Measurements from ENCODE around the gene ACSL1. TPM values are rescaled to one million over a fixed set of nuclear protein-coding genes. Genes with fewer than 3 reads are reported as not detected.
A peak's percentile ranks its signal among the peaks of the same experiment; 100 is the strongest.

The ACSL1 gene
- total and polyA plus RNA-seq, 8 donors: 18.5 to 270 (median 26.4) TPM

- no peaks in the 10 kb centered on the region for H3K36me3 ChIP-seq
Measured at GRCh38 chr4:184863916-184864315, 38.1 kb upstream of the ACSL1 start.

GRCh38 chr4:184861047-184861446 lies 35.3 kb upstream of the ACSL1 start:
- H3K9me3 ChIP-seq: no peaks in the 10 kb centered on the region
- no peak for DNase-seq
- H3K36me3 ChIP-seq: no peaks in the 10 kb centered on the region
- intact Hi-C loops (cut with DNase I): no loop called here
- ATAC-seq: no peak
- H3K4me3 ChIP-seq: no peak overlapping the region
- TF ChIP-seq, protein P1, sequence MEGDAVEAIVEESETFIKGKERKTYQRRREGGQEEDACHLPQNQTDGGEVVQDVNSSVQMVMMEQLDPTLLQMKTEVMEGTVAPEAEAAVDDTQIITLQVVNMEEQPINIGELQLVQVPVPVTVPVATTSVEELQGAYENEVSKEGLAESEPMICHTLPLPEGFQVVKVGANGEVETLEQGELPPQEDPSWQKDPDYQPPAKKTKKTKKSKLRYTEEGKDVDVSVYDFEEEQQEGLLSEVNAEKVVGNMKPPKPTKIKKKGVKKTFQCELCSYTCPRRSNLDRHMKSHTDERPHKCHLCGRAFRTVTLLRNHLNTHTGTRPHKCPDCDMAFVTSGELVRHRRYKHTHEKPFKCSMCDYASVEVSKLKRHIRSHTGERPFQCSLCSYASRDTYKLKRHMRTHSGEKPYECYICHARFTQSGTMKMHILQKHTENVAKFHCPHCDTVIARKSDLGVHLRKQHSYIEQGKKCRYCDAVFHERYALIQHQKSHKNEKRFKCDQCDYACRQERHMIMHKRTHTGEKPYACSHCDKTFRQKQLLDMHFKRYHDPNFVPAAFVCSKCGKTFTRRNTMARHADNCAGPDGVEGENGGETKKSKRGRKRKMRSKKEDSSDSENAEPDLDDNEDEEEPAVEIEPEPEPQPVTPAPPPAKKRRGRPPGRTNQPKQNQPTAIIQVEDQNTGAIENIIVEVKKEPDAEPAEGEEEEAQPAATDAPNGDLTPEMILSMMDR (IDR thresholded peaks at IDR 0.05): no peak
- no peaks in the 10 kb centered on the region for H3K27me3 ChIP-seq
- H3K4me1 ChIP-seq: peaks cover 0 to 50% of the 10 kb centered on the region in 2 donors
- H3K27ac ChIP-seq: peak overlapping the region in 1 of 2 donors; percentile 84

More at GRCh38 chr4:184863916-184864315, 38.1 kb upstream of the ACSL1 start:
- Histone ChIP-seq H3K27me3 (no peaks in the 10 kb centered on the region), H3K4me3 (no peak overlapping the region), H3K9me3 (no peaks in the 10 kb centered on the region), H3K27ac (no peak overlapping the region), H3K4me1 (peaks cover 0 to 39% of the 10 kb centered on the region in 2 donors)
- DNase-seq (no peak), ATAC-seq (no peak)
- intact Hi-C loops (cut with DNase I): no loop called here
- TF ChIP-seq, protein P1 (IDR thresholded peaks at IDR 0.05): no peak

- intact Hi-C loops (cut with DNase I): no loop called here
- H3K27ac ChIP-seq: peak overlapping the region in 1 of 2 donors; percentile 84
- no peaks in the 10 kb centered on the region for H3K27me3 ChIP-seq
- TF ChIP-seq, protein P1 (IDR thresholded peaks at IDR 0.05): no peak
- no peaks in the 10 kb centered on the region for H3K36me3 ChIP-seq
- DNase-seq (peak in 1 of 4 donors; percentile 78), ATAC-seq (peak; percentile 12)
- H3K4me1 ChIP-seq: peaks cover 0 to 58% of the 10 kb centered on the region in 2 donors
- H3K4me3 ChIP-seq: no peak overlapping the region
- H3K9me3 ChIP-seq: no peaks in the 10 kb centered on the region
Measured at GRCh38 chr4:184860018-184860779, 34.4 kb upstream of the ACSL1 start.

- ATAC-seq: no peak
- H3K4me1 ChIP-seq: peaks cover 0 to 80% of the 10 kb centered on the region in 2 donors
- no peaks in the 10 kb centered on the region for H3K9me3 ChIP-seq
- peak overlapping the region in 1 of 2 donors; percentile 91 for H3K27ac ChIP-seq
- no peaks in the 10 kb centered on the region for H3K27me3 ChIP-seq
- no peaks in the 10 kb centered on the region for H3K36me3 ChIP-seq
- TF ChIP-seq, protein P1 (IDR thresholded peaks at IDR 0.05): no peak
- intact Hi-C loops (cut with DNase I): no loop called here
- no peak overlapping the region for H3K4me3 ChIP-seq
- DNase-seq: no peak
Measured at GRCh38 chr4:184857441-184858121, 31.8 kb upstream of the ACSL1 start.

GRCh38 chr4:184856277-184856609 lies 30.5 kb upstream of the ACSL1 start:
- Histone ChIP-seq H3K4me1 (peaks cover 0 to 87% of the 10 kb centered on the region in 2 donors), H3K27ac (peak overlapping the region; percentile 13 to 91), H3K27me3 (no peaks in the 10 kb centered on the region), H3K36me3 (no peaks in the 10 kb centered on the region), H3K9me3 (no peaks in the 10 kb centered on the region), H3K4me3 (no peak overlapping the region)
- intact Hi-C loops (cut with DNase I): no loop called here
- DNase-seq (no peak), ATAC-seq (peak; percentile 27)
- TF ChIP-seq, protein P1 (IDR thresholded peaks at IDR 0.05): no peak
